Measurements from ENCODE around the gene LTBP3. TPM values are rescaled to one million over a fixed set of nuclear protein-coding genes. Genes with fewer than 3 reads are reported as not detected.
A peak's percentile ranks its signal among the peaks of the same experiment; 100 is the strongest.

LTBP3 gene
- total and polyA plus RNA-seq, 3 donors from 2014 or later: 58.1 to 126 (median 112) TPM

- Histone ChIP-seq H3K4me1 (peaks cover 84% of the 10 kb centered on the region), H3K4me3 (no peak overlapping the region)
- intact Hi-C loops (cut with DNase I; ENCODE audit: low total_unique reads): no loop called here
Observed at GRCh38 chr11:65493367-65494176, 64.6 kb downstream of the LTBP3 start.

GRCh38 chr11:65492637-65493366 lies 65.4 kb downstream of the LTBP3 start:
- Histone ChIP-seq H3K27ac (peak overlapping the region; percentile 90 to 96), H3K4me3 (no peak overlapping the region), H3K9me3 (no peaks in the 10 kb centered on the region), H3K36me3 (ENCODE audit: low read depth, missing control alignments) (no peaks in the 10 kb centered on the region), H3K27me3 (no peaks in the 10 kb centered on the region), H3K4me1 (peaks cover 92% of the 10 kb centered on the region)
- WGBS, 2 donors: 26 to 51% methylated on average over 6 of the region's 6 CpGs
- intact Hi-C loops (cut with DNase I; ENCODE audit: low total_unique reads): no loop called here
- TF ChIP-seq POLR2A (IDR thresholded peaks at IDR 0.05): no peak
- TF ChIP-seq CTCF (IDR thresholded peaks at IDR 0.05): no peak
- peak; percentile 96 for DNase-seq

More at GRCh38 chr11:65493367-65494176, 64.6 kb downstream of the LTBP3 start:
- Histone ChIP-seq H3K9me3 (no peaks in the 10 kb centered on the region), H3K27me3 (no peaks in the 10 kb centered on the region), H3K27ac (peak overlapping the region; percentile 90 to 96), H3K36me3 (ENCODE audit: low read depth, missing control alignments) (no peaks in the 10 kb centered on the region)
- WGBS, 2 donors: 50 to 58% methylated on average over 12 of the region's 12 CpGs
- no peak for DNase-seq
- TF ChIP-seq POLR2A (IDR thresholded peaks at IDR 0.05) (no peak), CTCF (IDR thresholded peaks at IDR 0.05) (no peak)

GRCh38 chr11:65492387-65492636 lies 65.8 kb downstream of the LTBP3 start:
- no peak for DNase-seq
- no peaks in the 10 kb centered on the region for H3K9me3 ChIP-seq
- peaks cover 95% of the 10 kb centered on the region for H3K4me1 ChIP-seq
- no peak overlapping the region for H3K4me3 ChIP-seq
- intact Hi-C loops (cut with DNase I; ENCODE audit: low total_unique reads): no loop called here
- H3K36me3 ChIP-seq (ENCODE audit: low read depth, missing control alignments): no peaks in the 10 kb centered on the region
- WGBS, 2 donors: 34 to 54% methylated on average over 4 of the region's 4 CpGs
- H3K27ac ChIP-seq: peak overlapping the region; percentile 90 to 96
- H3K27me3 ChIP-seq: no peaks in the 10 kb centered on the region
- TF ChIP-seq POLR2A (IDR thresholded peaks at IDR 0.05) (no peak), CTCF (IDR thresholded peaks at IDR 0.05) (no peak)

- H3K27me3 ChIP-seq: no peaks in the 10 kb centered on the region
- WGBS, 2 donors: 43 to 62% methylated on average over 12 to 17 of the region's 17 CpGs
- H3K9me3 ChIP-seq: no peaks in the 10 kb centered on the region
- no peak for TF ChIP-seq CTCF (IDR thresholded peaks at IDR 0.05)
- TF ChIP-seq POLR2A (IDR thresholded peaks at IDR 0.05): no peak
- intact Hi-C loops (cut with DNase I; ENCODE audit: low total_unique reads): no loop called here
- no peaks in the 10 kb centered on the region for H3K36me3 ChIP-seq (ENCODE audit: low read depth, missing control alignments)
- DNase-seq: peak; percentile 83
- peak overlapping the region; percentile 90 to 96 for H3K27ac ChIP-seq
- H3K4me1 ChIP-seq: peaks cover 95% of the 10 kb centered on the region
- no peak overlapping the region for H3K4me3 ChIP-seq
Observed at GRCh38 chr11:65491614-65492386, 66.4 kb downstream of the LTBP3 start.
